ENCODE data around the gene RTTN. TPM values are rescaled to one million over a fixed set of nuclear protein-coding genes. Genes with fewer than 3 reads are reported as not detected.
A peak's percentile ranks its signal among the peaks of the same experiment; 100 is the strongest.

RTTN gene
- total RNA-seq, 2 donors from 2014 or later, result 13.0 to 20.1 TPM

DNA sequence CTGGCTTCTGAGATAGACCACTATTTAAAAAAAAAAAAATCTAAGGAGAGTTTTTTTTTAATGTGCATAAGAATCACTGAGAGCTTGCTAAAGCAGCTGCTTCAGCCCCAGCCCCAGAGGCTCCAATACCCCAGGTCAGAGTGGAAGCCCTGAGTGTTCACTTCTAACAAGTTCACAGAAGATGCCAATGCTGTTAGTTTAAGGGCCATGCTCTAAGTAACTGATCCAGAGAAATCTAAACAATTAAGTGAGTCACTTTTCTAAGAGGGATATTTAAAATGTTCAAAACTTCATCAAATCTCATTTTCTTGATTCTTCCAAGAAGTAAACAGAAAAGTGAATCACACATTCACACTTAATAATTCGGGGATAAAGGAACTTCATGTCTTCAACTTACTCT lies 131.4 kb downstream of the RTTN start:
- 76 to 89% methylated on average over 1 of the region's 1 CpG for WGBS, 2 donors
- Histone ChIP-seq H3K4me1 (no peaks in the 10 kb centered on the region), H3K4me3 (no peak overlapping the region), H3K36me3 (replicated peaks in 1 of 2; ENCODE audit: insufficient read depth in 1 of 2, low read depth in 2 of 2) (no peaks in the 10 kb centered on the region), H3K27me3 (no peaks in the 10 kb centered on the region), H3K27ac (no peak overlapping the region), H3K9me3 (no peaks in the 10 kb centered on the region)
- ATAC-seq (no peak), DNase-seq (no peak)
- TF ChIP-seq CTCF (IDR thresholded peaks at IDR 0.05), result no peak
- TF ChIP-seq POLR2A (IDR thresholded peaks at IDR 0.05), result no peak
- intact Hi-C loops (cut with DNase I), result no loop called here

DNA sequence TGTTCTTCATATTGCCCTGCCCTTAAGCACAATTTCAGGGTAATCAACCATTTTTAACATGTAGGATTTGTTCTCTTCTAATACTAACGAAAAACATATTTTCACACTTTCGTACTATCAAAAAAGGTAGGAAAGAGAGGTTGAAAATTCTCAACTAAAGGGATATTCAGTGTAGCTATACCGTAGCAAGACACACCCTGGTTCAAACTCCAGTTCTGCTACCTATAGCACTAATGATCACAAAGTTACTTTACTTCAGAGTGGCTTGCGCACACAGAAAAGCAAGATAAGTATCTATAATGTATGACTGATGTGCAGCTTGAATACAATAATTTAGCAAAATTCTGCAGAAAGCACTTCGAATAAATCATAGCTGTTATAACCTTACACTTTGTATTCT lies 132.1 kb downstream of the RTTN start:
- TF ChIP-seq CTCF (IDR thresholded peaks at IDR 0.05) (no peak), POLR2A (IDR thresholded peaks at IDR 0.05) (no peak)
- Histone ChIP-seq H3K4me3 (no peak overlapping the region), H3K36me3 (replicated peaks in 1 of 2; ENCODE audit: insufficient read depth in 1 of 2, low read depth in 2 of 2) (no peaks in the 10 kb centered on the region), H3K27me3 (no peaks in the 10 kb centered on the region), H3K27ac (no peak overlapping the region), H3K9me3 (no peaks in the 10 kb centered on the region), H3K4me1 (no peaks in the 10 kb centered on the region)
- 86 to 95% methylated on average over 5 of the region's 5 CpGs for WGBS, 2 donors
- no peak for ATAC-seq
- intact Hi-C loops (cut with DNase I), result no loop called here
- DNase-seq, result no peak

GRCh38 chr18:70072678-70073077 lies 132.8 kb downstream of the RTTN start:
- no peak overlapping the region for H3K4me3 ChIP-seq
- H3K9me3 ChIP-seq, result no peaks in the 10 kb centered on the region
- H3K4me1 ChIP-seq, result no peaks in the 10 kb centered on the region
- TF ChIP-seq POLR2A (IDR thresholded peaks at IDR 0.05), result no peak
- peak in 4 of 7 experiments; percentile 9 to 39 (median 36) for TF ChIP-seq CTCF (IDR thresholded peaks at IDR 0.05)
- intact Hi-C loops (cut with DNase I), result no loop called here
- no peak overlapping the region for H3K27ac ChIP-seq
- no peaks in the 10 kb centered on the region for H3K27me3 ChIP-seq
- no peaks in the 10 kb centered on the region for H3K36me3 ChIP-seq (replicated peaks in 1 of 2; ENCODE audit: insufficient read depth in 1 of 2, low read depth in 2 of 2)
- 12 to 20% methylated on average over 1 of the region's 1 CpG for WGBS, 2 donors
- DNase-seq (no peak), ATAC-seq (no peak)

- no peaks in the 10 kb centered on the region for H3K4me1 ChIP-seq
- no peak overlapping the region for H3K4me3 ChIP-seq
- H3K27ac ChIP-seq, result no peak overlapping the region
- intact Hi-C loops (cut with DNase I), result loop anchor here (10.0 kb wide), 1 partner anchor 1055 kb away; no protein-coding TSS in a partner anchor
- WGBS, 2 donors, result 60 to 73% methylated on average over 1 of the region's 1 CpG
- H3K36me3 ChIP-seq (replicated peaks in 1 of 2; ENCODE audit: insufficient read depth in 1 of 2, low read depth in 2 of 2), result no peaks in the 10 kb centered on the region
- no peaks in the 10 kb centered on the region for H3K9me3 ChIP-seq
- H3K27me3 ChIP-seq, result no peaks in the 10 kb centered on the region
- DNase-seq, result no peak
- no peak for ATAC-seq
- no peak for TF ChIP-seq CTCF (IDR thresholded peaks at IDR 0.05)
- no peak for TF ChIP-seq POLR2A (IDR thresholded peaks at IDR 0.05)
Observed at GRCh38 chr18:70069965-70070364, 135.5 kb downstream of the RTTN start.

GRCh38 chr18:70069382-70069781 lies 136.1 kb downstream of the RTTN start:
- DNase-seq (no peak), ATAC-seq (no peak)
- H3K4me1 ChIP-seq, result no peaks in the 10 kb centered on the region
- no peaks in the 10 kb centered on the region for H3K36me3 ChIP-seq (replicated peaks in 1 of 2; ENCODE audit: insufficient read depth in 1 of 2, low read depth in 2 of 2)
- TF ChIP-seq POLR2A (IDR thresholded peaks at IDR 0.05), result no peak
- TF ChIP-seq CTCF (IDR thresholded peaks at IDR 0.05), result no peak
- H3K4me3 ChIP-seq, result no peak overlapping the region
- no peaks in the 10 kb centered on the region for H3K9me3 ChIP-seq
- no peak overlapping the region for H3K27ac ChIP-seq
- intact Hi-C loops (cut with DNase I), result loop anchor here (10.0 kb wide), 1 partner anchor 1055 kb away; no protein-coding TSS in a partner anchor
- no peaks in the 10 kb centered on the region for H3K27me3 ChIP-seq

Measured in body of pancreas (tissue), 4 donors.